HepG2 (cell line): ENCODE measurements around the gene CAPN9. TPM values are rescaled to one million over a fixed set of nuclear protein-coding genes. Genes with fewer than 3 reads are reported as not detected.

Experiments used
- ATAC-seq: fragments of 200-7000 bp; cut with Tn5 transposase; 3 replicates; pipeline ENCODE4 v1.9.1; 2020; ENCODE audit warnings: mild to moderate bottlenecking, moderate library complexity
- BruUV-seq: library from RNA; stranded (reverse); fragments of 400-500 nt; replicated peaks from 2 replicates; lab custom pipeline; 2021; lab: Mats Ljungman, UMichigan
- CTCF ChIA-PET: fragments of 300-600 bp; formaldehyde crosslinking; extraction: SDS; loops from one replicate; lab custom pipeline; 2021; ENCODE audit warnings: low total read pairs, inconsistent platforms, low intra/inter-chr PET ratio; lab: Yijun Ruan, JAX
- POLR2A ChIA-PET: fragments of 350-600 bp; sonication (Branson Sonifier 250); formaldehyde crosslinking; loops from one replicate; lab custom pipeline; 2020; ENCODE audit warnings: antibody characterized with exemption, inconsistent platforms; lab: Yijun Ruan, JAX
- DNase-seq: peaks from one replicate; pipeline ENCODE4 v3.0.0-alpha.2; 2015; ENCODE audit warnings: low spot score
- FAIRE-seq: peaks from 3 replicates; lab custom pipeline; 2011; peaks lifted over from hg19 to GRCh38; lab: Jason Lieb, UNC
- H2AFZ ChIP-seq: one replicate; pipeline ENCODE4 v1.6.1; 2011; ENCODE audit warnings: low read length, inconsistent platforms
- H3K27ac ChIP-seq: fragments of 300-600 bp; 3 replicates; pipeline ENCODE4 v1.8.0; 2011; ENCODE audit warnings: mixed run types, mild to moderate bottlenecking, mixed read lengths, low read length, inconsistent platforms; ENCODE audit not compliant: insufficient read depth; ENCODE audit errors: extremely low read length
- H3K27me3 ChIP-seq, 2 experiments: fragments of 200-600 bp in 1 of 2; 2 replicates in 1 of 2; 3 replicates in 1 of 2; pipeline versions ENCODE4 v1.6.0 to v1.8.0; 2011; ENCODE audit warnings: low read length in 2 of 2, mild to moderate bottlenecking in 2 of 2, moderate library complexity in 2 of 2, inconsistent platforms in 1 of 2; ENCODE audit not compliant: insufficient read depth in 2 of 2, control insufficient read depth in 1 of 2
- H3K36me3 ChIP-seq, 2 experiments: fragments of 200-600 bp in 1 of 2; replicated peaks in 1 of 2; 2 replicates in 1 of 2; 3 replicates in 1 of 2; pipeline versions ENCODE4 v1.5.1 to v1.8.0; 2011; ENCODE audit warnings: low read length in 2 of 2, inconsistent platforms in 1 of 2; ENCODE audit not compliant: insufficient read depth in 2 of 2, control insufficient read depth in 1 of 2
- H3K4me1 ChIP-seq: 2 replicates; pipeline ENCODE4 v1.5.1; 2012; ENCODE audit warnings: low read length, inconsistent platforms; ENCODE audit not compliant: insufficient read depth
- H3K4me2 ChIP-seq: 2 replicates; pipeline ENCODE4 v1.6.0; 2011; ENCODE audit warnings: low read depth, low read length, inconsistent platforms
- H3K4me3 ChIP-seq, 3 experiments: fragments of 200-600 bp in 1 of 3; sonication (generic), shearing (Covaris generic) in 1 of 3; replicated peaks in 1 of 3; 2 replicates each; pipeline ENCODE4 v1.5.1; 2011 to 2016; ENCODE audit warnings: low read length in 3 of 3, inconsistent platforms in 2 of 3, low read depth in 2 of 3, mild to moderate bottlenecking in 2 of 3, control low read depth in 1 of 3, mixed read lengths in 1 of 3; ENCODE audit not compliant: insufficient read depth in 1 of 3
- H3K79me2 ChIP-seq: one replicate; pipeline ENCODE4 v1.6.1; 2011; ENCODE audit warnings: low read length, inconsistent platforms; ENCODE audit not compliant: insufficient read depth
- H3K9ac ChIP-seq: 2 replicates; pipeline ENCODE4 v1.6.0; 2011; ENCODE audit warnings: mild to moderate bottlenecking, low read depth, low read length, inconsistent platforms; ENCODE audit not compliant: insufficient read depth
- H3K9me3 ChIP-seq: 2 replicates; pipeline ENCODE4 v1.5.1; 2012; ENCODE audit warnings: mild to moderate bottlenecking, low read length
- H4K20me1 ChIP-seq: 2 replicates; pipeline ENCODE4 v1.6.0; 2011; ENCODE audit warnings: inconsistent platforms, mild to moderate bottlenecking, low read length, moderate library complexity; ENCODE audit not compliant: insufficient read depth
- CAMTA2 ChIP-seq: sonication (generic); formaldehyde crosslinking; IDR thresholded peaks from 2 replicates; pipeline ENCODE4 v1.4.0; 2020; ENCODE audit warnings: mild to moderate bottlenecking, missing genetic modification reagents, borderline replicate concordance
- CHCHD3 ChIP-seq: sonication (generic); formaldehyde crosslinking; IDR thresholded peaks from 2 replicates; pipeline ENCODE4 v1.8.0; 2022; ENCODE audit warnings: mild to moderate bottlenecking, missing genetic modification reagents, moderate library complexity
- JARID2 ChIP-seq: sonication (generic); formaldehyde crosslinking; IDR thresholded peaks from 2 replicates; pipeline ENCODE4 v1.8.1; 2023; ENCODE audit warnings: missing genetic modification reagents, inconsistent platforms; ENCODE audit not compliant: insufficient replicate concordance
- MTF1 ChIP-seq: sonication (generic); formaldehyde crosslinking; IDR thresholded peaks from 2 replicates; pipeline ENCODE4 v1.5.0; 2020; ENCODE audit warnings: missing genetic modification reagents
- NFKBIZ ChIP-seq: IDR thresholded peaks from 2 replicates; pipeline ENCODE4 v1.6.1; 2018; ENCODE audit warnings: missing genetic modification reagents, missing compliant biosample characterization
- TAF1 ChIP-seq: sonication (generic); formaldehyde crosslinking; IDR thresholded peaks from 2 replicates; pipeline ENCODE4 v1.4.0; 2020; ENCODE audit warnings: missing genetic modification reagents
- WIZ ChIP-seq: sonication (generic); formaldehyde crosslinking; IDR thresholded peaks from 2 replicates; pipeline ENCODE4 v1.5.1; 2020; ENCODE audit warnings: mild to moderate bottlenecking, missing genetic modification reagents
- ZBTB39 ChIP-seq: sonication (generic); formaldehyde crosslinking; IDR thresholded peaks from 2 replicates; pipeline ENCODE4 v1.5.0; 2020; ENCODE audit warnings: missing genetic modification reagents
- ZFY ChIP-seq: sonication (generic); formaldehyde crosslinking; IDR thresholded peaks from 2 replicates; pipeline ENCODE4 v1.4.0; 2020; ENCODE audit warnings: missing genetic modification reagents
- ZNF331 ChIP-seq: sonication (generic); formaldehyde crosslinking; IDR thresholded peaks from 2 replicates; pipeline ENCODE4 v1.4.0; 2020; ENCODE audit warnings: missing genetic modification reagents
- ZNF33B ChIP-seq: sonication (generic); formaldehyde crosslinking; IDR thresholded peaks from 2 replicates; pipeline ENCODE4 v1.5.1; 2020; ENCODE audit warnings: mild to moderate bottlenecking, missing genetic modification reagents
- ZNF354B ChIP-seq: sonication (generic); formaldehyde crosslinking; IDR thresholded peaks from 2 replicates; pipeline ENCODE4 v1.8.0; 2022; ENCODE audit warnings: mild to moderate bottlenecking, missing genetic modification reagents
- WGBS: methylation state at CpG from one replicate; pipeline ENCODE4 v1.1.6; 2017; ENCODE audit warnings: low lambda C conversion rate; 5-methylcytosine and 5-hydroxymethylcytosine counted together
- in situ Hi-C: cut with HindIII; loops from 2 replicates; pipeline ENCODE4 v1.10.0; 2017; ENCODE audit warnings: low pct_unique_long_range_greater_than_20kb; ENCODE audit not compliant: extremely low pct_ligation_motif_present
- intact Hi-C: fragments of 100-400 bp; cut with micrococcal nuclease; formaldehyde crosslinking; loops from one replicate; pipeline ENCODE4 v1.10.0; 2022; ENCODE audit not compliant: unreplicated experiment
- polyA plus RNA-seq, 8 experiments: library from polyadenylated mRNA; depleted of rRNA in 3 of 8; stranded (reverse) in 7 of 8; unstranded in 1 of 8; fragments of >200 nt; fragmentation: Illumina TruSeq in 4 of 8; extraction: Trizol in 4 of 8; gene quantifications; 2 replicates each; pipeline versions ENCODE4 v1.2.1 to v1.2.3, GENCODE V29; 2011 to 2016; ENCODE audit warnings: low read depth in 4 of 8, missing spikeins in 1 of 8, mixed read lengths in 1 of 8; ENCODE audit not compliant: insufficient read depth in 1 of 8
- total RNA-seq, 5 experiments: library from RNA; depleted of rRNA; stranded (reverse); fragments of >200 nt; fragmentation: Illumina TruSeq; extraction: Trizol; gene quantifications; 2 replicates each; pipeline ENCODE4 v1.2.3, GENCODE V29; 2016; ENCODE audit warnings: low read depth in 1 of 5
- TF ChIP-seq, protein P1 (sequence below): sonication (generic); formaldehyde crosslinking; IDR thresholded peaks from 2 replicates; pipeline ENCODE4 v1.5.0; 2020; ENCODE audit warnings: mild to moderate bottlenecking, low read depth, missing genetic modification reagents, borderline replicate concordance

CAPN9 gene
- total and polyA plus RNA-seq, 2 of the 13 experiments (the other 11 are each of a cell fraction or from before 2014, with no cell fraction given) = 0.04 to 0.31 TPM

GRCh38 chr1:230842801-230843200 is 95.6 kb downstream of the CAPN9 start:
- ATAC-seq (no peak), FAIRE-seq (no peak), DNase-seq (no peak)
- POLR2A ChIA-PET = no interaction called here
- H3K4me2 ChIP-seq = no peak overlapping the region
- WGBS = 98% methylated on average over 6 of the region's 8 CpGs
- H2AFZ ChIP-seq = no peak overlapping the region
- H3K27ac ChIP-seq = no peak overlapping the region
- no peaks in the 10 kb centered on the region for H4K20me1 ChIP-seq
- in situ Hi-C loops (no loop called here), intact Hi-C loops (no loop called here)
- CTCF ChIA-PET = no interaction called here
- no peaks in the 10 kb centered on the region for H3K9me3 ChIP-seq
- no peaks in the 10 kb centered on the region for H3K27me3 ChIP-seq
- H3K4me3 ChIP-seq = no peak overlapping the region
- H3K4me1 ChIP-seq = no peaks in the 10 kb centered on the region
- H3K9ac ChIP-seq = no peak overlapping the region
- H3K36me3 ChIP-seq = peaks cover 11 to 55% of the 10 kb centered on the region in 2 experiments; a peak in 4 of 5 replicates
- TF ChIP-seq NFKBIZ (CRISPR knock-in tag) (no peak), TAF1 (CRISPR knock-in tag) (no peak), ZNF33B (CRISPR knock-in tag) (no peak), ZFY (CRISPR knock-in tag) (no peak), ZNF354B (CRISPR knock-in tag) (no peak), JARID2 (CRISPR knock-in tag) (no peak), ZNF331 (CRISPR knock-in tag) (no peak), ZBTB39 (CRISPR knock-in tag) (no peak), CAMTA2 (CRISPR knock-in tag) (no peak), MTF1 (no peak), WIZ (CRISPR knock-in tag) (no peak), CHCHD3 (CRISPR knock-in tag) (no peak)
- TF ChIP-seq, protein P1, sequence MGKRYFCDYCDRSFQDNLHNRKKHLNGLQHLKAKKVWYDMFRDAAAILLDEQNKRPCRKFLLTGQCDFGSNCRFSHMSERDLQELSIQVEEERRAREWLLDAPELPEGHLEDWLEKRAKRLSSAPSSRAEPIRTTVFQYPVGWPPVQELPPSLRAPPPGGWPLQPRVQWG (CRISPR knock-in tag) = no peak
- BruUV-seq = no TSS peak
- H3K79me2 ChIP-seq = no peaks in the 10 kb centered on the region
